OCI-M2 (cell line): ENCODE results near the gene KCNIP4.
"Not testable (repeated sequence)": the region's sequence is repeated elsewhere in the genome, so short reads cannot be mapped to it uniquely, and the experiment has no call there.

ENCODE experiments used
- DNase-seq: peaks from one replicate; lab custom pipeline; 2025; ENCODE audit not compliant: unreplicated experiment; lab: John Stamatoyannopoulos, UW

The KCNIP4 gene

GRCh38 chr4:21380861-21381260, 567.7 kb downstream of the KCNIP4 start:
- no peak for DNase-seq

- no peak for DNase-seq
These were observed 571.5 kb downstream of the KCNIP4 start for GRCh38 chr4:21377046-21377445.

- DNase-seq = no peak
These were observed 572.4 kb downstream of the KCNIP4 start for GRCh38 chr4:21376176-21376575.

GRCh38 chr4:21374641-21375368, 573.8 kb downstream of the KCNIP4 start:
- no peak for DNase-seq

- DNase-seq = no peak
These were observed 581.0 kb downstream of the KCNIP4 start for GRCh38 chr4:21367567-21367966.

- no peak for DNase-seq
These were observed 581.7 kb downstream of the KCNIP4 start for GRCh38 chr4:21366840-21367239.

- no peak for DNase-seq
These were observed 582.3 kb downstream of the KCNIP4 start for GRCh38 chr4:21366312-21366711.

- no peak for DNase-seq
These were observed 584.9 kb downstream of the KCNIP4 start for GRCh38 chr4:21363701-21364100.

- not testable (repeated sequence) for DNase-seq
These were observed 596.2 kb downstream of the KCNIP4 start for GRCh38 chr4:21352354-21352753.

GRCh38 chr4:21347142-21347541, 601.4 kb downstream of the KCNIP4 start:
- no peak for DNase-seq

- no peak for DNase-seq
These were observed 620.4 kb downstream of the KCNIP4 start for GRCh38 chr4:21327976-21328700.

- DNase-seq = no peak
These were observed 628.5 kb downstream of the KCNIP4 start for GRCh38 chr4:21320034-21320433.

- DNase-seq = no peak
These were observed 640.9 kb downstream of the KCNIP4 start for GRCh38 chr4:21307709-21308108.

GRCh38 chr4:21304540-21304887, 644.1 kb downstream of the KCNIP4 start:
- no peak for DNase-seq

- no peak for DNase-seq
These were observed 658.0 kb downstream of the KCNIP4 start for GRCh38 chr4:21290562-21290961.

- DNase-seq = no peak
These were observed 672.5 kb downstream of the KCNIP4 start for GRCh38 chr4:21276046-21276445.

GRCh38 chr4:21271439-21272052, 677.0 kb downstream of the KCNIP4 start:
- no peak for DNase-seq

- no peak for DNase-seq
These were observed 700.2 kb downstream of the KCNIP4 start for GRCh38 chr4:21248331-21248730.

GRCh38 chr4:21242163-21242562, 706.4 kb downstream of the KCNIP4 start:
- DNase-seq = no peak

- DNase-seq = no peak
These were observed 721.7 kb downstream of the KCNIP4 start for GRCh38 chr4:21226637-21227538.

- DNase-seq = no peak
These were observed 736.7 kb downstream of the KCNIP4 start for GRCh38 chr4:21211846-21212245.
